Neural progenitor cell (in vitro differentiated cells): ENCODE data around the gene CGAS.

Experiments
- EZH2 ChIP-seq: fragments of 200-600 bp; sonication (generic); IDR thresholded peaks from 2 replicates; pipeline ENCODE4 v1.6.1; 2017; ENCODE audit warnings: antibody characterized with exemption, mild to moderate bottlenecking, moderate library complexity
- EZH2phosphoT487 ChIP-seq: fragments of 200-600 bp; sonication (generic); IDR thresholded peaks from 2 replicates; pipeline ENCODE4 v1.6.1; 2017; ENCODE audit warnings: antibody characterized with exemption
- TF ChIP-seq, protein P1 (sequence below): fragments of 200-600 bp; sonication (generic); IDR thresholded peaks from 2 replicates; pipeline ENCODE4 v1.5.1; 2017; ENCODE audit warnings: antibody characterized with exemption, mild to moderate bottlenecking

DNA sequence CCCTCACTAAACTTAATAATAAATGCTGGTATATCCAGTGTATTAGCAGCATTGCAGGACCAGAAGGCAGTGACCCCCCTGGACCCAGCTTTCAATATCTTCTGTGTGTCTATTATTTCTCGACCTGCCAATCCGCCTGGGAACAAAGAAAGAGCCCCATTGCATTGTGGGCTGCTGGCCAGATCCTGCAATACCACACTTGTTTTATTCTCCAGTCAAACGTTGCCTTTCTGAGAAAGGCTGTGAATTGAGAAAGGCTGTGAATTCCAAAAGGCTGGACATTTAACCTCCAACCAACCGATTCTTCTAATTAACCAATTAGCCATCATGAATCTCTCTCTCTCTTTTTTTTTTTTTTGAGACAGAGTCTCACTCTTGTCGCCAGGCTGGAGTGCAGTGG lies 8.0 kb upstream of the CGAS start:
- TF ChIP-seq, protein P1, sequence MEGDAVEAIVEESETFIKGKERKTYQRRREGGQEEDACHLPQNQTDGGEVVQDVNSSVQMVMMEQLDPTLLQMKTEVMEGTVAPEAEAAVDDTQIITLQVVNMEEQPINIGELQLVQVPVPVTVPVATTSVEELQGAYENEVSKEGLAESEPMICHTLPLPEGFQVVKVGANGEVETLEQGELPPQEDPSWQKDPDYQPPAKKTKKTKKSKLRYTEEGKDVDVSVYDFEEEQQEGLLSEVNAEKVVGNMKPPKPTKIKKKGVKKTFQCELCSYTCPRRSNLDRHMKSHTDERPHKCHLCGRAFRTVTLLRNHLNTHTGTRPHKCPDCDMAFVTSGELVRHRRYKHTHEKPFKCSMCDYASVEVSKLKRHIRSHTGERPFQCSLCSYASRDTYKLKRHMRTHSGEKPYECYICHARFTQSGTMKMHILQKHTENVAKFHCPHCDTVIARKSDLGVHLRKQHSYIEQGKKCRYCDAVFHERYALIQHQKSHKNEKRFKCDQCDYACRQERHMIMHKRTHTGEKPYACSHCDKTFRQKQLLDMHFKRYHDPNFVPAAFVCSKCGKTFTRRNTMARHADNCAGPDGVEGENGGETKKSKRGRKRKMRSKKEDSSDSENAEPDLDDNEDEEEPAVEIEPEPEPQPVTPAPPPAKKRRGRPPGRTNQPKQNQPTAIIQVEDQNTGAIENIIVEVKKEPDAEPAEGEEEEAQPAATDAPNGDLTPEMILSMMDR: no peak
- no peak for TF ChIP-seq EZH2phosphoT487
- TF ChIP-seq EZH2: no peak
